SK-N-SH (cell line): ENCODE results near the gene A4GALT. TPM values are rescaled to one million over a fixed set of nuclear protein-coding genes. Genes with fewer than 3 reads are reported as not detected.

Experiments used
- CTCF ChIA-PET: fragments of 300-600, 350-600 bp; formaldehyde crosslinking; extraction: SDS; loops from one replicate; lab custom pipeline; 2021; lab: Yijun Ruan, JAX
- POLR2A ChIA-PET: fragments of 350-600 bp; sonication (Branson Sonifier 250); formaldehyde crosslinking; extraction: SDS; loops from one replicate; lab custom pipeline; 2020; ENCODE audit warnings: antibody characterized with exemption, inconsistent platforms; lab: Yijun Ruan, JAX
- DNase-seq: peaks from one replicate; pipeline ENCODE4 v3.0.0; 2012
- H2AFZ ChIP-seq: fragments of 200-600 bp; sonication (generic); 2 replicates; pipeline ENCODE4 v1.8.1; 2016; ENCODE audit warnings: antibody characterized with exemption, mild to moderate bottlenecking, low read depth
- H3F3A ChIP-seq: fragments of 200-600 bp; sonication (generic); replicated peaks from 2 replicates; pipeline ENCODE3; 2016; ENCODE audit warnings: antibody characterized with exemption, mild to moderate bottlenecking; ENCODE audit not compliant: insufficient read depth
- H3K27ac ChIP-seq, 2 experiments: fragments of 200-500 bp in 1 of 2; fragments of 200-600 bp in 1 of 2; sonication (Bioruptor generic) in 1 of 2; sonication (generic), shearing (Covaris generic) in 1 of 2; 2 replicates each; pipeline versions ENCODE4 v1.5.1 to v1.6.1; 2014 to 2016; ENCODE audit warnings: low read depth in 2 of 2, inconsistent platforms in 1 of 2, low read length in 1 of 2, mild to moderate bottlenecking in 1 of 2, mixed read lengths in 1 of 2
- H3K27me3 ChIP-seq: fragments of 200-600 bp; sonication (generic), shearing (Covaris generic); 2 replicates; pipeline ENCODE4 v1.6.1; 2016; ENCODE audit warnings: mixed run types; ENCODE audit not compliant: insufficient read depth
- H3K36me3 ChIP-seq, 2 experiments: fragments of 200-500 bp in 1 of 2; fragments of 200-600 bp in 1 of 2; sonication (Bioruptor generic) in 1 of 2; sonication (generic) in 1 of 2; replicated peaks in 1 of 2; 2 replicates each; pipeline versions ENCODE3 to v1.5.1; 2014 to 2016; ENCODE audit warnings: low read length in 1 of 2, mild to moderate bottlenecking in 1 of 2; ENCODE audit not compliant: insufficient read depth in 2 of 2, control insufficient read depth in 1 of 2
- H3K4me1 ChIP-seq, 2 experiments: fragments of 200-500 bp in 1 of 2; fragments of 200-600 bp in 1 of 2; sonication (Bioruptor generic) in 1 of 2; sonication (generic), shearing (Covaris generic) in 1 of 2; 2 replicates each; pipeline versions ENCODE4 v1.5.1 to v1.6.1; 2014 to 2016; ENCODE audit warnings: low read depth in 1 of 2, low read length in 1 of 2, mixed run types in 1 of 2; ENCODE audit not compliant: insufficient read depth in 2 of 2, control insufficient read depth in 1 of 2
- H3K4me2 ChIP-seq: fragments of 200-600 bp; sonication (generic), shearing (Covaris generic); 2 replicates; pipeline ENCODE4 v1.6.1; 2017; ENCODE audit warnings: mixed run types
- H3K4me3 ChIP-seq, 2 experiments: fragments of 200-500 bp in 1 of 2; fragments of 200-600 bp in 1 of 2; sonication (Bioruptor generic) in 1 of 2; sonication (generic), shearing (Covaris generic) in 1 of 2; 2 replicates each; pipeline versions ENCODE4 v1.5.1 to v1.8.1; 2014 to 2016; ENCODE audit warnings: low read depth in 2 of 2, inconsistent platforms in 1 of 2, low read length in 1 of 2, mild to moderate bottlenecking in 1 of 2, mixed read lengths in 1 of 2, moderate library complexity in 1 of 2
- H3K79me2 ChIP-seq: fragments of 200-600 bp; sonication (generic); 2 replicates; pipeline ENCODE4 v1.8.1; 2017; ENCODE audit warnings: mild to moderate bottlenecking; ENCODE audit not compliant: insufficient read depth
- H3K9ac ChIP-seq: fragments of 200-600 bp; sonication (generic); 2 replicates; pipeline ENCODE4 v1.6.1; 2017; ENCODE audit warnings: mixed run types
- H3K9me2 ChIP-seq: fragments of 200-600 bp; sonication (generic); 2 replicates; pipeline ENCODE4 v1.6.1; 2017; ENCODE audit warnings: mixed run types
- H3K9me3 ChIP-seq: fragments of 200-600 bp; sonication (generic); 2 replicates; pipeline ENCODE4 v1.6.1; 2017; ENCODE audit warnings: mixed run types, mild to moderate bottlenecking, moderate library complexity
- H4K20me1 ChIP-seq: fragments of 200-600 bp; sonication (generic); 2 replicates; pipeline ENCODE4 v1.6.1; 2017; ENCODE audit warnings: mild to moderate bottlenecking, mixed run types; ENCODE audit not compliant: insufficient read depth
- CHD2 ChIP-seq: fragments of 150-350 bp; IDR thresholded peaks from 2 replicates; pipeline ENCODE4 v1.6.1; 2018; ENCODE audit warnings: low read length; ENCODE audit not compliant: partially characterized antibody
- ELF1 ChIP-seq: IDR thresholded peaks from 2 replicates; pipeline ENCODE4 v1.4.0; 2012
- FOSL2 ChIP-seq: IDR thresholded peaks from 2 replicates; pipeline ENCODE4 v1.4.0; 2012; ENCODE audit warnings: low read depth, mild to moderate bottlenecking, moderate library complexity, borderline replicate concordance
- GABPA ChIP-seq: IDR thresholded peaks from 2 replicates; pipeline ENCODE4 v1.4.0; 2012; ENCODE audit warnings: low read depth, mild to moderate bottlenecking
- JUND ChIP-seq: IDR thresholded peaks from 2 replicates; pipeline ENCODE4 v1.4.0; 2012
- MXI1 ChIP-seq: IDR thresholded peaks from 2 replicates; pipeline ENCODE4 v1.6.1; 2012; ENCODE audit warnings: mild to moderate bottlenecking, low read depth, low read length, improper control_type of control experiment
- NFIC ChIP-seq: IDR thresholded peaks from 2 replicates; pipeline ENCODE4 v1.4.0; 2012; ENCODE audit warnings: borderline replicate concordance
- POLR2AphosphoS5 ChIP-seq: IDR thresholded peaks from 2 replicates; pipeline ENCODE4 v1.6.1; 2012; ENCODE audit warnings: low read depth, low read length
- RXRA ChIP-seq: IDR thresholded peaks from 2 replicates; pipeline ENCODE4 v1.4.0; 2012; ENCODE audit warnings: low read depth, mild to moderate bottlenecking, borderline replicate concordance
- SMC3 ChIP-seq: IDR thresholded peaks from 2 replicates; pipeline ENCODE4 v1.6.1; 2012; ENCODE audit warnings: low read depth, low read length, improper control_type of control experiment
- TAF1 ChIP-seq: IDR thresholded peaks from 2 replicates; pipeline ENCODE4 v1.6.1; 2012; ENCODE audit warnings: low read depth, mild to moderate bottlenecking, low read length, moderate library complexity, borderline replicate concordance
- YY1 ChIP-seq: IDR thresholded peaks from 2 replicates; pipeline ENCODE4 v1.4.0; 2012; ENCODE audit warnings: low read depth, mild to moderate bottlenecking
- WGBS: methylation state at CpG from one replicate; pipeline ENCODE4 v1.1.6; 2017; ENCODE audit warnings: low lambda C conversion rate; 5-methylcytosine and 5-hydroxymethylcytosine counted together
- polyA plus RNA-seq, 3 experiments: library from polyadenylated mRNA; depleted of rRNA; stranded (reverse); fragments of >200 nt; gene quantifications; 2 replicates each; pipeline ENCODE4 v1.2.3, GENCODE V29; 2012
- TF ChIP-seq, protein P1 (sequence below): IDR thresholded peaks from 2 replicates; pipeline ENCODE4 v1.4.0; 2012; ENCODE audit warnings: low read depth
- TF ChIP-seq, protein P2 (sequence below): fragments of 150-350 bp; IDR thresholded peaks from 2 replicates; pipeline ENCODE4 v1.6.1; 2017; ENCODE audit warnings: antibody characterized with exemption, low read length, low read depth, borderline replicate concordance
- TF ChIP-seq, protein P3 (sequence below): IDR thresholded peaks from 2 replicates; pipeline ENCODE4 v1.4.0; 2012; ENCODE audit warnings: low read depth, borderline replicate concordance

The A4GALT gene
- polyA plus RNA-seq, 1 of the 3 experiments (the other 2 are of a cell fraction), result 9.5 TPM

DNA sequence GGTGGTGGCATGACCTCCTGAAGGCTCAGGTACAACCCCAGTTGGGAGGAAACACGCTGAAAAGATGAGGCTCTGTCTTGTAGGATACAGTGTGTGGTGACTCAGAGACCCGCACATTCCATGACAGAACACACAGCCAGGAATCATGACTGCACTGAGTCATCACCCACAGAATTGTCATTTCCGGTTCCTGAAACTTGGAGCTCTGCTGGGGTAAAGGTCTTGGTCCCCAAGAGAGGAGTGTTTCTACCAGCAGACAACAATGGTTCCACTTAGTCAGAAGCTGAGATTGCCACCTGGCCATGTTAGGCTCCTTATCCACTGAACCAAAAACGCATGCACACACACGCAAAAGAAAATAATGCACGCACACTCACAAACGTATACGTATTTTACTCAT lies 40.0 kb downstream of the A4GALT start:
- no peaks in the 10 kb centered on the region for H3K79me2 ChIP-seq
- H3F3A ChIP-seq, result no peaks in the 10 kb centered on the region
- H3K9me3 ChIP-seq, result no peaks in the 10 kb centered on the region
- no peak for TF ChIP-seq NFIC
- TF ChIP-seq, protein P1, sequence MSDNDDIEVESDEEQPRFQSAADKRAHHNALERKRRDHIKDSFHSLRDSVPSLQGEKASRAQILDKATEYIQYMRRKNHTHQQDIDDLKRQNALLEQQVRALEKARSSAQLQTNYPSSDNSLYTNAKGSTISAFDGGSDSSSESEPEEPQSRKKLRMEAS, result no peak
- TF ChIP-seq TAF1, result no peak
- TF ChIP-seq GABPA, result peak; percentile 68
- no peak for TF ChIP-seq YY1
- TF ChIP-seq FOSL2, result peak; percentile 59; the same call in 1 of the 2 replicates
- no peak for TF ChIP-seq SMC3
- TF ChIP-seq POLR2AphosphoS5, result 0 out of 2 replicates have a peak, but pooled peaks have one; percentile 10
- TF ChIP-seq RXRA, result no peak
- TF ChIP-seq JUND, result peak; percentile 53; the same call in 1 of the 2 replicates
- TF ChIP-seq MXI1, result no peak
- H3K4me1 ChIP-seq, result peaks cover 4 to 9% of the 10 kb centered on the region in 2 experiments; a peak in 2 of 4 replicates
- H3K36me3 ChIP-seq, result no peaks in the 10 kb centered on the region
- no peak for DNase-seq
- ChIA-PET CTCF (no interaction called here), POLR2A (no interaction called here)
- peak overlapping the region in 1 of 2 experiments; percentile 68; a peak in 2 of 4 replicates for H3K27ac ChIP-seq
- H3K4me3 ChIP-seq, result no peak overlapping the region
- H3K27me3 ChIP-seq, result no peaks in the 10 kb centered on the region
- H3K9me2 ChIP-seq, result no peaks in the 10 kb centered on the region
- peak overlapping the region; percentile 41; the same call in 1 of the 2 replicates for H3K4me2 ChIP-seq
- H2AFZ ChIP-seq, result peak overlapping the region; percentile 63; the same call in 1 of the 2 replicates
- H3K9ac ChIP-seq, result peak overlapping the region; percentile 23; the same call in 1 of the 2 replicates
- H4K20me1 ChIP-seq, result no peaks in the 10 kb centered on the region
- WGBS, result 72% methylated on average over 7 of the region's 8 CpGs

DNA sequence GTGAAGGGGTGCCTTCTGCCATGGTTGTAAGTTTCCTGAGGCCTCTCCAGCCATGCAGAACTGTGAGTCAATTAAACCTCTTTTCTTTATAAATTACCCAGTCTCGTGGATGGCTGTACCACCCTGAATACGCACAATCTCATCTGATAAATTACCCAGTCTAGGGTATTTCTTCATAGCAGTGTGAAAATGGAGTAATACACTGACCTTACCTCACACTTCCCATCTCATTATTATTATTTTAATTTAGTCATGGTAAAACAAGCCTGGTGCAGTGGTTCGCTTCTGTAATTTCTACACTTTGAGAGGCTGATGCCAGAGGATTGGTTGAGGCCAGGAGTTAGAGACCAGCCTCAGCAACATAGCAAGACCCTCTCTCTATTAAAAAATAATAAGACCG lies 41.0 kb downstream of the A4GALT start:
- Histone ChIP-seq H3F3A (no peaks in the 10 kb centered on the region), H3K27ac (no peak overlapping the region), H3K79me2 (no peaks in the 10 kb centered on the region), H2AFZ (no peak overlapping the region), H3K4me3 (no peak overlapping the region), H3K4me2 (no peak overlapping the region), H3K4me1 (peaks cover 4 to 9% of the 10 kb centered on the region in 2 experiments; a peak in 2 of 4 replicates), H3K27me3 (no peaks in the 10 kb centered on the region), H3K9me2 (no peaks in the 10 kb centered on the region), H4K20me1 (no peaks in the 10 kb centered on the region), H3K9me3 (no peaks in the 10 kb centered on the region), H3K36me3 (no peaks in the 10 kb centered on the region), H3K9ac (no peak overlapping the region)
- WGBS, result 82% methylated on average over 4 of the region's 4 CpGs
- TF ChIP-seq CHD2 (no peak), ELF1 (no peak)
- TF ChIP-seq, protein P2, sequence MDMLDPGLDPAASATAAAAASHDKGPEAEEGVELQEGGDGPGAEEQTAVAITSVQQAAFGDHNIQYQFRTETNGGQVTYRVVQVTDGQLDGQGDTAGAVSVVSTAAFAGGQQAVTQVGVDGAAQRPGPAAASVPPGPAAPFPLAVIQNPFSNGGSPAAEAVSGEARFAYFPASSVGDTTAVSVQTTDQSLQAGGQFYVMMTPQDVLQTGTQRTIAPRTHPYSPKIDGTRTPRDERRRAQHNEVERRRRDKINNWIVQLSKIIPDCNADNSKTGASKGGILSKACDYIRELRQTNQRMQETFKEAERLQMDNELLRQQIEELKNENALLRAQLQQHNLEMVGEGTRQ, result no peak
- TF ChIP-seq, protein P3, sequence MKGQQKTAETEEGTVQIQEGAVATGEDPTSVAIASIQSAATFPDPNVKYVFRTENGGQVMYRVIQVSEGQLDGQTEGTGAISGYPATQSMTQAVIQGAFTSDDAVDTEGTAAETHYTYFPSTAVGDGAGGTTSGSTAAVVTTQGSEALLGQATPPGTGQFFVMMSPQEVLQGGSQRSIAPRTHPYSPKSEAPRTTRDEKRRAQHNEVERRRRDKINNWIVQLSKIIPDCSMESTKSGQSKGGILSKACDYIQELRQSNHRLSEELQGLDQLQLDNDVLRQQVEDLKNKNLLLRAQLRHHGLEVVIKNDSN, result no peak
- TF ChIP-seq, protein P1, result no peak
- CTCF ChIA-PET, result no interaction called here
- DNase-seq, result no peak
- POLR2A ChIA-PET, result no interaction called here
